ENCODE measurements around the gene SLC6A8.
"Not testable (repeated sequence)": the region's sequence is repeated elsewhere in the genome, so short reads cannot be mapped to it uniquely, and the experiment has no call there.

DNA sequence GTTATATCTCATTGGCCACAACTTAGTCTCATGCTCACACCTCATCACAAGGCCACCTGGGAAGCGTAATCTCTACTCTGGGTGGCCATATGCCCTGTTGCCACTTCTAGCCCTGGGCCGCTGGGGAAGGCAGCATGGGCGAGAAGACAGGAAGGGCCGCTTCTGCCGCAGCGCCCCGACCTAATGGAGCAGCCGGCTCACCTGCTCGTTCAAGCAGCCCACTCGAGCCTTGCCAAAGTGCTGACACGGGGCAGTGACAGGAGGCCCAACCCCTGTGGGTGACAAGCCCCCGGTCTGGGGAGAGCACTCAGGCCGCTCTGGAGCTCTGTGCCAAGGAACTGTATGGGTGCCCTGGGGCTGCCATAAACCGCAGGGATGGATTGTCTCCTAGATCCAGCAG is 54.4 kb downstream of the SLC6A8 start:
- TF ChIP-seq POLR2AphosphoS5 (IDR thresholded peaks at IDR 0.05; ENCODE audit: borderline replicate concordance, low read depth, low read length); FOXP2 (optimal IDR thresholded peaks at IDR 0.05; ENCODE audit: control extremely low read depth, extremely low read length, insufficient read depth); EZH2 (IDR thresholded peaks at IDR 0.05): not testable (repeated sequence)

Data from SK-N-MC (cell line).